GM21825 (cell line): ENCODE measurements around the gene SUN3.
"Not testable (repeated sequence)": the region's sequence is repeated elsewhere in the genome, so short reads cannot be mapped to it uniquely, and the experiment has no call there.

Source experiments
- ATAC-seq: cut with Tn5 transposase; IDR thresholded peaks from one replicate; pipeline ENCODE4 v1.9.1; 2021; ENCODE audit warnings: mild to moderate bottlenecking, moderate library complexity; ENCODE audit not compliant: unreplicated experiment

SUN3 gene

DNA sequence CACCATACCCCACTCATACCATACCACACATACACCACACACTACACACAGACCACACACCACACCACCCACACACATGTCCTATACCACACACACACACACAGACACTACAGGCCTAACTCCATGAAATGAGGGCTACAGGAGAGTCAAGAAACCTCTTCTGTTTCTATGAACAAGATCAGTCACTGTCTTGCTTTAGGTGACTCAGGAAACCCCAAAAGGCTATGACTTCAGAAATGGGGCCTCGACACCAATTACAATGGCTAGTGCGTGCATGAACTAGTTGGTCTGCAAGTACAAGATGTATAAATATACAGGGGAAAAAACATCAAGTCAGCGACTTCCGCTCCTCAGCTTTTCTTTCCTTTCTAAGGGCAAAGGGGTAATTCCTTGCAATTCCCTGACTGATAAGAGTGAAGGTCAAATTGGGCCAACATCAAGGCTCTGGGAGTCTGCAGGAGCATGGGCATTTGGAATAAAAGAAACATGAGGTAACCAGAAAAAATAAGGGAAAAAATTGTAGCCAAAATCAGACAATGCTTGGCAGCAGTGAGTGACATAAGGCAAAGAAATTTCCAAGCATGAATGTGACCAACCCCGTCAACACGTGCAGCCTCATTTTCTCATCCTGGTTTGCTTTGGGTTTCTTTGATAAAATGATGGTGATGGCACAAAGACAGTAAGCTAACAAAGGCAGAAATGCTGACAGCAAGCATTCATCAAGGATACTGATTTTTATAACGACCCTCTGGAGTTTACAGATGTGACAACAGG lies 82.1 kb downstream of the SUN3 start:
- no peak for ATAC-seq

- ATAC-seq, result no peak
Observed at GRCh38 chr7:47945261-47946015, 83.5 kb downstream of the SUN3 start.

DNA sequence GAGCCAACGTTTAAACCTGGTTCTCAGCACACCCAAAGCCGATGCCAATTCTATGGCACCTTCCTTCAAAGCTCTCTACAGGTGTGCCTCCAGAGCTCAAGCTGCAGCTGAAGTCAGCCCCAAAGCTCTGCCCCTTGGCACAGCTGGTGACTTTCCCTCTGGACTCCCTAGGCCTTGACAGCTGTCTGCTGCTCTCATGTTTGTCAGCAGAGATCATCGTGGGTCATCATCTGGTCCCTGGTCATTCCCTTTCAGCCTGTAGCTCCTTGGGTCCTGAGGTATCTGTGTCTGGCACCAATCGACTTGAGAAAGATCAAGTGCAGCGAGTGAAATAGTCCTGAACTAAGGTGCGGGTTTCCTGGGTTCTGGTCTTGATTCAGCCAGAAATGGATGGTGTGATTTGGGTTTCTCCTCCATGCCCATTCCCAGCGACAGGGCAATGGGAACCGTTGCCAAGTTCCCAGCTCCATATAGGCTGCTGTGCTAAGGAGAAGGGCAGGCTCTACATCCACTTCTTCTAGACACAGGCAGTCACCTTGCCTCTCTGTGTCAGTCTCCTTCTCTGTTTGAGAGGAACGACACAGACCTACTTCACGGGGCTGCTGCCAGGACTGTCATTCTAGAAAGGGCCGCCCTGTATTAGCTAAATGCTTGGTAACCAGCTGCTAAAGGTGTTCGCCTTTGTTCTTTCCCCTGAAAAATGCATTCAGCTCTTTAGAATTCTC lies 84.2 kb downstream of the SUN3 start:
- no peak for ATAC-seq

DNA sequence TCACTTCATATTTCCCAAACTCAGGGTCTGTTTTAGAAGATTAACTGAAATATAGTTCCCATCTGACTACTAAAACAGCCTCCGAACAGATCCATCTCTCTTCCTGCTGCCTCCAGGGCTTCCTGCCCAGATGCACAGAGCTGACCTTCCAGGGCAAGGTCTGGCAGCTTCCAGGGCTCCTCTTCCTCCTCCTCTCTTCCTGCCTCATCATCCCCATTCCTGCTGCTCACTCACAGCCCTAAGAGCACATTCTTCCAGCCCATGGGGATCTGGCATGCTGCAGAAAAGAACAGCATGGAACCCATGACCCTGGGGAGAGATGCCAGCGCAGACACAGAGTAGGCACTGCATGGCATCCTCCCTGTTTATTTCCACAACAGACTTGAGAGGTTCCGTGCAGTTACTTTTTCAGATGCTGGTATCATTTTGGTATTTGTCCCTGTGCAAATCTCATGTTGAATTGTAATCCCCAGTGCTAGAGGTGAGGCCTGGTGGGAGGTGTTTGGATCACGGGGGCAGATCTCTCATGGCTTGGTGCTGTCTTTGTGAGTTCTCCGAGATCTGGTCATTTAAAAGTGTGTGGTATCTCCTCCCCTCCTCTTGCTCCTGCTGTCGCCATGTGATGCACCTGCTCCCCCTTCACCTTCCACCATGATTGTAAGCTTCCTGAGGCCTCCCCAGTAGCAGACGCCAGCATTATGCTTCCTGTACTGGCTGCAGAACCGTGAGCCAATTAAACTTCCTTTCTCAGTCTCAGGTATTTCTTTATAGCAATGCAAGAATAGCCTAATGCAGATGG lies 85.0 kb downstream of the SUN3 start:
- ATAC-seq, result no peak

DNA sequence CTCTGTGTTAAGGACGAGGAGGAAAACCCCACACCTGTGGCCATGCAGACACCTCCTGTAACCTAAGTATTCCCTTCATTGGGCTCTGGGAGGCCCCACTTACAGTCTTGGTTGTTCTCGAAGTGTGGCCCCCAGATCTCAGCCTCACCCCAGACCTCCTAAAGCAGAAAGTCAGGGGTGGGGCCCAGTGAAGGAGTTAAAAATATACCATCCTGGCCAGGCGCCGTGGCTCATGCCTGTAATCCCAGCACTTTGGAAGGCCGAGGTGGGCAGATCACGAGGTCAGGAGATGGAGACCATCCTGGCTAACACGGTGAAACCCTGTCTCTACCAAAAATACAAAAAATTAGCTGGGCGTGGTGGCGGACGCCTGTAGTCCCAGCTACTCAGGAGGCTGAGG lies 86.3 kb downstream of the SUN3 start:
- ATAC-seq, result not testable (repeated sequence)

- no peak for ATAC-seq
Observed at GRCh38 chr7:47942132-47942531, 86.8 kb downstream of the SUN3 start.

- no peak for ATAC-seq
Observed at GRCh38 chr7:47941136-47941844, 87.6 kb downstream of the SUN3 start.

DNA sequence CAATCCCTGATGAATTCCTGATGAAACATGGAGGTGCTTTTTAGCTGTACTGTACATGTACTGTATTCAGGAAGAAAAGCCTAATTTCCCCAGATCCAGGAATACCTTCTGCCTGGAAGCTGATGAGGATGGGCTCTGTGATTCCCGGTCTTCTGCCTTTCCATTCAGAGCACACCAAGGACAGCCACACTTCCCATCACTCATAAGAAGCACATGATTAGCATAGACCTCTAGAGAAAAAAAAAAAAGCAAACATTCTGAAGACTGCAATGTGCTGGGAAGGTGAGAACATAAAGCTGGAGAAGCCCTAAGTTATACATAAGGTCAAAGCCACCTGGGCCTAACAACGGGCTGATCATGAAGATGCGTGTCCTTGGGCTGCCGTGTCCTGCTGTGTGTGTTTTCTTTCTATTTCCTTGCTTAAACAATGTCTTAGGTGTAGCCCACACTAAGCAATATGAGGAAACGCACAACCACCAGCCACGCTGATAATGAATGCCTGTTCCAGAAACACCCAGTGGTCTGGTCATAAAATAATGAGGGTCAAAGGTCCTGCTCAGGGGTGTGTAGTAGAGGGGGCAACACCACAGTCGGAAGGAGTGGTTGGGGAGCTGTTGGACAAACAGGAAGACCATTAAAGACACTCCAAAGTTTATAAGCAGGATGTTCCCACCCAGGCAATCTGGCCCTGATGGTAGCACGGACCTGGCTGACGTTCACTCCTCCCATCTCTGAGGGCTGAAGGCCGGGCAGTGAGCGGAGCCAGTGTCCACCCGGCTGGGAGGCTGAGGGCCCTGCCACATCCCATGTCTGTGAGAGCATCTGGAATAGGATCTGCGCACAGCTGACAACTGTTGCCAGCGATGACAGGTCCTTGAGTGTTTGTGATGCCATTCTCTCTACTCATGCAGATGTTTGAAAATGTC lies 88.6 kb downstream of the SUN3 start:
- ATAC-seq, result no peak

DNA sequence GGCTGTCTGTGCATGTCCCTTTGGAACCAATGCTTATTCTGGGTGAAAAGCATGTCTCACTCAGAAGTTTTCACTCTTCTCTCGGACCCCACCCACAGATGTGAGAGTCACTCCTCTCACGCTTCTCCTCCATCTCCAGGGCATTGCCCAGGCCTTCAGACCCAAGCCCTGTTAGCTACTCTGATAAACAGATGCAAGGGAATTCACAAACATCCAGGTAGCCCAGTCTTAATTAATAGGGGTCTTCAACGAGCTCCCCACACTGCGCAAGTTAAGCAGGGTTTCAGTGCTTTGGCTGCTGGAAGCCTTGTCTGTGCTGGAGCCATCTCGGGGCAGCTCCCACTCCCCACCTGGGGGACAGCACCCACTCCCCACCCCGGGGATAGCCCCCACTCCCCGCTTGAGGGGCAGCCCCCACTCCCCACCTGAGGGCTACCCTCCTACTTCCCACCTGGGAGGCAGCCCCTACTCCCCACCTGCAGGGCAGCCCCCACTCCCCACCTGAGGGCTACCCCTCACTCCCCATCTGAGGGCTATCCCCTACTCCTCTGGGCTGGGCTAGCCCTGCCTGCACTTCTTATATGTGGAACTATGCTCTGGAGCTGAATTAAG lies 89.4 kb downstream of the SUN3 start:
- ATAC-seq, result no peak

GRCh38 chr7:47938574-47939165 lies 90.2 kb downstream of the SUN3 start:
- ATAC-seq, result no peak

DNA sequence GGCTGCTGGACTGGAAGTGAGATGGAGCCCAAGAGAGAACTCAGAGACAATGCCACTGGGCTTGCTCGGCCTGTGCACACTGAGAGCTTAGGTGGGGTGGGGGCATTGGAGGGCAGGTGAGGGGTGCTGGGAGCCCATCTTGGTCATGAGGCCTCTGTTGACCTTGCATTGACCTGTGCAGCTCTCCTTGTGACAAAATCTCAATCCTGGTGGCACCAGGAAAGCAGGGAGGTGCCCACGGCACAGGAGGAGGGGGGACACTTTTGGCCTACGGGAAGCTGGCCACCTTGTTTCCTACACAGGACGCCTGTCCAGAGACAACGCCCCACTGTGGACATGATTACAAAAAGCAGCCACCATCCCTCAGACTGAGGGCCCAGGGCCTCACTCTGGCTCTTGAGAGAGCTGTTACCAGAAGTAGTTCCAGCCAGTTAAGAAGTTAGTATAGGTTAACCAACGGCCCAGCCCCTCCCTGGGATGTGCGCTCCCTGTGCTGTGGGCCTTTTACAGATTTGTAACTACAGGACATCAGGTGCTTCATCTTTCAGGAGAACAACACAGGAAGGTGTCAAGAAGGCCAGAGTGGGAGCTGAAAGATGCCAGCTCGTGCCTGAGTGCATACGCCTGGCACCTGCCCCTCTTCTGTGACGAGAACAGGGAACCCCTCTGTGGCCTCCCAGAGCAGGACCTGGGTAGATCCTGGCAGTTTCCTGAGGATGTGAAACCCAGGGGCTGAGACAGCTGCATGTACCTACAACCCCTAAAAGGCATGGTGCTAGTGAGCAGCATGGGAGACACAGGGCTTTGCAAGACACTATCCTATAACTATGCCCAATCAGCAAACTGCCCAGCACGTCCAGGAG lies 91.0 kb downstream of the SUN3 start:
- peak; percentile 64 for ATAC-seq
